ENCODE data around the gene KRT17. TPM values are rescaled to one million over a fixed set of nuclear protein-coding genes. Genes with fewer than 3 reads are reported as not detected.

KRT17 gene
- total RNA-seq, 1 experiment from 2014 or later = 1.5 TPM

- H3K9ac ChIP-seq (ENCODE audit: extremely low read depth, insufficient read length, low read length) = no peak overlapping the region
Measured at GRCh38 chr17:41652461-41652970, 28.1 kb upstream of the KRT17 start.

More at GRCh38 chr17:41652461-41652970, 28.1 kb upstream of the KRT17 start:
- H2BK5ac ChIP-seq (ENCODE audit: insufficient read length, low read length) = no peak overlapping the region
- H2BK12ac ChIP-seq (ENCODE audit: insufficient read length, low read depth, low read length) = no peak overlapping the region
- Mint-ChIP-seq H3K4me1 (peaks cover 9 to 12% of the 10 kb centered on the region in 2 experiments), H3K36me3 (ENCODE audit: insufficient read depth in 1 of 3, low read depth in 3 of 3) (no peaks in the 10 kb centered on the region; a peak in 1 of 7 replicates), H3K27ac (no peak overlapping the region), H3K27me3 (ENCODE audit: low read depth) (peaks cover 3% of the 10 kb centered on the region), H3K9me3 (no peaks in the 10 kb centered on the region), H3K4me3 (no peak overlapping the region)
- H3K27ac ChIP-seq (ENCODE audit: insufficient read length, low read depth, low read length) = no peak overlapping the region
- no peak overlapping the region for H3T11ph ChIP-seq (ENCODE audit: low read length)
- H3K14ac ChIP-seq (ENCODE audit: insufficient read depth, low read length) = no peak overlapping the region; the same call in 1 of the 2 replicates
- H3K56ac ChIP-seq (ENCODE audit: insufficient read length, low read depth, low read length) = no peak overlapping the region
- H4K5ac ChIP-seq (ENCODE audit: insufficient read length, low read depth, low read length) = no peak overlapping the region
- WGBS (ENCODE audit: extremely low coverage, insufficient read length, low lambda C conversion rate) = no CpG with 5 or more reads among the region's 5 CpGs
- H3K4me2 ChIP-seq (ENCODE audit: insufficient read depth, insufficient read length, low read length) = no peak overlapping the region
- no peak overlapping the region for H4K91ac ChIP-seq (ENCODE audit: insufficient read length, low read depth, low read length)
- peaks cover 7% of the 10 kb centered on the region for H3K23me2 ChIP-seq (ENCODE audit: insufficient read length, low read depth, low read length, poor library complexity, severe bottlenecking)
- H2AK5ac ChIP-seq (ENCODE audit: insufficient read length, low read length) = no peak overlapping the region
- no peak overlapping the region for H3K23ac ChIP-seq (ENCODE audit: insufficient read length, low read depth, low read length)
- H3K9me3 ChIP-seq (ENCODE audit: control insufficient read depth, low read depth, low read length) = no peaks in the 10 kb centered on the region
- no peak overlapping the region for H2BK20ac ChIP-seq (ENCODE audit: low read depth, low read length, poor library complexity, severe bottlenecking)
- H2BK120ac ChIP-seq (ENCODE audit: low read depth, low read length, poor library complexity, severe bottlenecking) = no peak overlapping the region
- H3K4ac ChIP-seq (ENCODE audit: low read depth, low read length) = no peak overlapping the region
- H4K8ac ChIP-seq (replicated peaks; ENCODE audit: insufficient read length, low read depth, low read length) = no peak overlapping the region
- no peaks in the 10 kb centered on the region for H3K79me1 ChIP-seq (ENCODE audit: insufficient read depth, low read depth, low read length, poor library complexity, severe bottlenecking)
- H2BK15ac ChIP-seq (ENCODE audit: low read depth, low read length) = no peak overlapping the region
- H4K20me1 ChIP-seq (ENCODE audit: control insufficient read depth, insufficient read depth, insufficient read length) = no peaks in the 10 kb centered on the region
- H3K27me3 ChIP-seq (ENCODE audit: insufficient read depth, low read length) = no peaks in the 10 kb centered on the region
- H2AFZ ChIP-seq (ENCODE audit: low read length) = no peak overlapping the region
- no peaks in the 10 kb centered on the region for H3K4me1 ChIP-seq (ENCODE audit: insufficient read depth, low read length)
- H3K79me2 ChIP-seq (ENCODE audit: insufficient read depth, low read length) = no peaks in the 10 kb centered on the region
- DNase-seq = no peak
- H3K18ac ChIP-seq (ENCODE audit: insufficient read length, low read depth, low read length) = no peak overlapping the region
- TF ChIP-seq, protein P1, sequence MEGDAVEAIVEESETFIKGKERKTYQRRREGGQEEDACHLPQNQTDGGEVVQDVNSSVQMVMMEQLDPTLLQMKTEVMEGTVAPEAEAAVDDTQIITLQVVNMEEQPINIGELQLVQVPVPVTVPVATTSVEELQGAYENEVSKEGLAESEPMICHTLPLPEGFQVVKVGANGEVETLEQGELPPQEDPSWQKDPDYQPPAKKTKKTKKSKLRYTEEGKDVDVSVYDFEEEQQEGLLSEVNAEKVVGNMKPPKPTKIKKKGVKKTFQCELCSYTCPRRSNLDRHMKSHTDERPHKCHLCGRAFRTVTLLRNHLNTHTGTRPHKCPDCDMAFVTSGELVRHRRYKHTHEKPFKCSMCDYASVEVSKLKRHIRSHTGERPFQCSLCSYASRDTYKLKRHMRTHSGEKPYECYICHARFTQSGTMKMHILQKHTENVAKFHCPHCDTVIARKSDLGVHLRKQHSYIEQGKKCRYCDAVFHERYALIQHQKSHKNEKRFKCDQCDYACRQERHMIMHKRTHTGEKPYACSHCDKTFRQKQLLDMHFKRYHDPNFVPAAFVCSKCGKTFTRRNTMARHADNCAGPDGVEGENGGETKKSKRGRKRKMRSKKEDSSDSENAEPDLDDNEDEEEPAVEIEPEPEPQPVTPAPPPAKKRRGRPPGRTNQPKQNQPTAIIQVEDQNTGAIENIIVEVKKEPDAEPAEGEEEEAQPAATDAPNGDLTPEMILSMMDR (conservative IDR thresholded peaks at IDR 0.05) = no peak
